Mucosa of rectum (tissue), 2 donors: ENCODE results near the gene ZDHHC9.
"Not testable (repeated sequence)": the region's sequence is repeated elsewhere in the genome, so short reads cannot be mapped to it uniquely, and the experiment has no call there.

ENCODE experiments used
- H3K27ac ChIP-seq, 2 donors: one replicate each; pipeline ENCODE4 v1.7.0; 2013; ENCODE audit warnings: inconsistent platforms in 2 of 2, low read depth in 2 of 2, low read length in 2 of 2
- H3K27me3 ChIP-seq, 2 donors: one replicate each; pipeline ENCODE4 v1.7.0; 2013; ENCODE audit warnings: low read length in 2 of 2; ENCODE audit not compliant: control insufficient read depth in 2 of 2, insufficient read depth in 2 of 2
- H3K36me3 ChIP-seq, 2 donors: one replicate each; pipeline ENCODE4 v1.7.0; 2013; ENCODE audit warnings: low read length in 2 of 2; ENCODE audit not compliant: control insufficient read depth in 2 of 2, insufficient read depth in 2 of 2
- H3K4me1 ChIP-seq, 2 donors: one replicate each; pipeline ENCODE4 v1.7.0; 2013; ENCODE audit warnings: low read length in 2 of 2, mild to moderate bottlenecking in 1 of 2; ENCODE audit not compliant: control insufficient read depth in 2 of 2, insufficient read depth in 2 of 2
- H3K4me3 ChIP-seq, 2 donors: one replicate each; pipeline ENCODE4 v1.7.0; 2013; ENCODE audit warnings: low read length in 2 of 2
- H3K9ac ChIP-seq, 2 donors: one replicate each; pipeline ENCODE4 v1.7.0; 2013; ENCODE audit warnings: low read length in 2 of 2, low read depth in 1 of 2, mild to moderate bottlenecking in 1 of 2
- H3K9me3 ChIP-seq, 2 donors: one replicate each; pipeline ENCODE4 v1.7.0; 2013; ENCODE audit warnings: low read length in 2 of 2; ENCODE audit not compliant: control insufficient read depth in 2 of 2
- donor health status: healthy.
- donor health status: Normal muscosa, but diverticular disease.

The ZDHHC9 gene

DNA sequence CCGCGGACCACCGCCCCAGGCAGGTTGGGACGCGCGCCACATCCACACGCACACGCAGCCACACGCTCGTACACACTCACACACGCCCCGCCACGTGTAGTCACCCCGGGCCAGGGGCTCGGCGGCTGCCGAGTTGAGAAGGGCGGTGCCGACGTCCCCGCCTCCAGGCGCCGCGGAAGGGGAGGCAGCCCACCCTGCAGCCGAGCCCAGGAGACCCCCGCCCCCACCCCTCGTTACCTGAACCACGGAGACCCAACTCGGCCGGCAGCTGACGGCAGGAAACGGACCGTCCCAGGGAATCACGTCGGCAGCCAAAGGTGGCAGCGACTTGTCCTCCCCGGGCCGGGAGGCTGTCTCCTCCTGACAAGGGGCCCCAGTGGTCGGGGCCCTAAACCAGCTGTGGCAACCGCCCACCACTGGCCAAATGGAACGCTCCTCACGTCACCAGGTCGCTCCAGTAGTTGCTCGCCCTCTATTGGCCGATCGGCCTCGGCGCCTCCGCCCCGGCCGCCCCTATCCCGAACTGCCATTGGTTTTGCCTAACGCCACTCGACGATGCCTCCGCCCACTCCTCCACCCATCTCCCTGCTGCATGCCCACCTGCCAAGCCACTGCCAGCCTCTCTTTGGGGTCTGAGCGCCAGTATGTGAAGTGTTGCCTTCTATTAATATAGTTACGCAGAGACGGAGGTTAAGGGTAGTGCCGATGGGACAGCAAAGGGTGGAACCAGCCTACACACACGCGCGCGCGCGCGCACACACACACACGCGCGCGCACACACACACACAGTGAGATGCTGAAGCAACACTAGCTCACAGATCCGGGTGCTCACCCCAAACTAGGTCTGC is at the start of gene ZDHHC9:
ZDHHC9 (minus strand) TSS at position 428 of the 848 bp plus-strand sequence. CDS start 1,941 bp downstream, outside the sequence.
- H3K4me1 ChIP-seq, result peaks cover 2 to 6% of the 10 kb centered on the region in 2 donors
- peaks cover 0 to 3% of the 10 kb centered on the region in 2 donors for H3K27me3 ChIP-seq
- no peaks in the 10 kb centered on the region for H3K9me3 ChIP-seq
- H3K9ac ChIP-seq, result peak within 1 kb of the TSS; percentile 47 to 74
- H3K4me3 ChIP-seq, result peak within 1 kb of the TSS; percentile 92 to 100
- peak within 1 kb of the TSS; percentile 77 to 80 for H3K27ac ChIP-seq
- peaks cover 0 to 2% of the 10 kb centered on the region in 2 donors for H3K36me3 ChIP-seq

DNA sequence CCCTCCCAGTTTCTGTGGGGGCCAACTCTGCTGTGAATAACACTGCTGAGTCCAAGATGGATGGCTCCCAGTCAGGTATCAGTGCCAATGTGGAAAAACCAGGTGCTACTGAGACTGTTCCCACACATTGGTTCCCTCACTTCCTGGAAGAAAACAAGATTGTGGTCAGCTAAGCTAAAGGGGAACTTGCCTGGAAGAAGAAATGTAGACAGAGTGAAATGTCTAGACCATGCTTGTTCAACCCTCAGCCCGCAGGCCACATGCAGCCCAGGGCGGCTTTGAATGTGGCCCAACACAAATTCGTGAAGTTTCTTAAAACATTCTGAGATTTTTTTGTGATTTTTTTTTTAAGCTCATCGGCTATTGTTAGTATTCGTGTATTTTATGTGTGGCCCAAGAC is 33.7 kb upstream of the ZDHHC9 start:
- Histone ChIP-seq H3K9ac (no peak overlapping the region), H3K4me1 (no peaks in the 10 kb centered on the region), H3K4me3 (no peak overlapping the region), H3K27me3 (peaks cover 0 to 2% of the 10 kb centered on the region in 2 donors), H3K9me3 (no peaks in the 10 kb centered on the region), H3K27ac (no peak overlapping the region), H3K36me3 (no peaks in the 10 kb centered on the region)

DNA sequence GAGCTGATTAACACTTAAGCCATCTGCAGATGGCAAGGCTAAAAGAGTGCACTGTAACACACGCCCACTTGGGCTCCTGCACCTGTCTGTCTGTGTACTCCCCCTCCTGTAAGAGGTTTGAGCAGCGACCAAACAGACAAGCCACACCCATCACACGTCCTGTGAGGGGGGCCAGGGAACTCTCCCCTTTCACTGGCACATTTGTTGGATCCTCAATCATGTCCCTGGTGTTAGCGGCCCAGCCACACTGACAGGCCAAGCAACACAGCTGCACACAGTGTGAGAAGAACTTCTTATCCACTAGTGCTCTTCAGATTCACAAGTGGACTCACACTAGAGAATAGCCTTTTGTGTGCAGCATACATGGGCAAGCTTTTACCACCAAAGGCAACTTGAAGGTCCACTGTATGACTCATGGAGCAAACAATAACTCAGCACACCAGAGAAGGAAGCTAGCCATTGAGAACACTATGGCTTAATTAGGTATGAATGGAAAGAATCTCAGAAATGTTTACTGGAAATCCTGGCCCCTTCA is 33.2 kb upstream of the ZDHHC9 start:
- no peaks in the 10 kb centered on the region for H3K9me3 ChIP-seq
- no peaks in the 10 kb centered on the region for H3K36me3 ChIP-seq
- no peak overlapping the region for H3K4me3 ChIP-seq
- H3K27ac ChIP-seq, result no peak overlapping the region
- peaks cover 0 to 3% of the 10 kb centered on the region in 2 donors for H3K27me3 ChIP-seq
- H3K9ac ChIP-seq, result no peak overlapping the region
- H3K4me1 ChIP-seq, result no peaks in the 10 kb centered on the region

DNA sequence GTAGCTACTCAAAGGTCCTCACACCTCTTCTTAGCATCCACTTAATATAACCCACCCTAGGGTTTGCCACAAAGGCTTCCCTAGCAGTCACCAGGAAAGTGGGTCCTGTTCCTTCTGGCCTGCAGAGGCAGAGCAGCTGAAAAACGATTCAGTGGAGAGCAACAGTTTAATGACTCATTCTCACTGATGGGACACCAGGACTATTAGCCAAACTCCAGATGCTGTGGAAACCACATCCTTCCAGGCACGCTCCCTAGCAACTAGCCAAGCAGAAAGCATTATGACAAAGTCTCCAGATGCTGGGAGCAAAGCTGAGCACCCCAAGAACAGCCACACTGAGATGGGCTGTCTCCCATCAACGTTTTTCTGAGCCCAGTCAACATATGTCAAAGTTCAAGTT is 32.0 kb upstream of the ZDHHC9 start:
- H3K9me3 ChIP-seq, result no peaks in the 10 kb centered on the region
- no peak overlapping the region for H3K4me3 ChIP-seq
- H3K36me3 ChIP-seq, result no peaks in the 10 kb centered on the region
- H3K4me1 ChIP-seq, result no peaks in the 10 kb centered on the region
- H3K9ac ChIP-seq, result no peak overlapping the region
- peaks cover 0 to 3% of the 10 kb centered on the region in 2 donors for H3K27me3 ChIP-seq
- no peak overlapping the region for H3K27ac ChIP-seq

DNA sequence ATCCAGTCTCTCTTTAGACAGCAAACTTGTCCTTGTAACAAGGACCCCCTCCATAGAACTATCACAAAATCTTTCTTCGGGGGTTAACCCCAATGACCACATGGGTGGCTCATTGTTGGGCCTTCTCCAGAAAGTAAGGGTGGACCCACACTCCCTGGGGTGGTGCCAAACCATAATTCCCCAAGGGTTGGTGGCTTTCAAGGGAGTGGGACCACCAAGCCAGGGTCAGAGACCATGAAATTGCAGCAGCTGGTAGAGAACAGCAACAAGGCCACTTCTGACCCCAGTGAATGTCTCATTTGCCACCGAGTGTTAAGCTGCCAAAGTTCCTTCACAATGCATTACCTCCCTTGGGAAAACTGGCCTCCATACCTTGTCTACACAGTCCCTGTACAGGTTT is 28.8 kb upstream of the ZDHHC9 start:
- H3K9ac ChIP-seq, result no peak overlapping the region
- H3K4me3 ChIP-seq, result no peak overlapping the region
- H3K27ac ChIP-seq, result no peak overlapping the region
- H3K27me3 ChIP-seq, result peaks cover 0 to 3% of the 10 kb centered on the region in 2 donors
- no peaks in the 10 kb centered on the region for H3K9me3 ChIP-seq
- no peaks in the 10 kb centered on the region for H3K36me3 ChIP-seq
- no peaks in the 10 kb centered on the region for H3K4me1 ChIP-seq

DNA sequence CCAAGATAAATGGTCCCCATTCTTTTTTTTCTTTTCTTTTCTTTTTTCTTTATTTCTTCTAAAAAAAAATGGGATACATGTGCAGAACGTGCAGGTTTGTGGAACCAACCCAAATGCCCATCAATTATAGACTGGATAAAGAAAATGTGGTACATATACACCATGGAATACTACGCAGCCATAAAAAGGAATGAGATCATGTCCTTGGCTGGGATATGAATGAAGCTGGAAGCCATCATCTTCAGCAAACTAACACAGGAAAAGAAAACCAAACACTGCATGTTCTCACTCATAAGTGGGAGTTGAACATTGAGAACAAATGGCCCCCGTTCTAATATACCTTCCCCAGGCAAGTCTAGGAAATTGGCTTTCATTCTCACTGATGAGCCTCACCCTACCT is 22.6 kb upstream of the ZDHHC9 start:
- H3K9ac ChIP-seq, H3K4me1 ChIP-seq, H3K4me3 ChIP-seq, H3K27ac ChIP-seq, H3K36me3 ChIP-seq, H3K27me3 ChIP-seq, H3K9me3 ChIP-seq: not testable (repeated sequence)

DNA sequence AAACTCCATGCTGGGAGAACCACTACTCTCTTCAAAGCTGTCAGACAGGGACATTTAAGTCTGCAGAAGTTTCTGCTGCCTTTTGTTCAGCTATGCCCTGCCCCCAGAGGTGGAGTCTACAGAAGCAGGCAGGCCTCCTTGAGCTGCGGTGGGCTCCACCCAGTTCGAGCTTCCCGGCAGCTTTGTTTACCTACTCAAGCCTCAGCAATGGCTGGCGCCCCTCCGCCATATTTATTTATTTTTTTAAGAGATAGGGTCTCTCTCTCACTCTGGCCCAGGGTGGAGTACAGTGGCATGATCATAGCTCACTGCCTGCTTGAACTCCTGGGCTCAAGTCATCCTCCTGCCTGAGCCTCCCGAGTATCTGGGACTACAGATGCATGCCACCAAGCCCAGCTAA is 15.4 kb upstream of the ZDHHC9 start:
- H3K36me3 ChIP-seq, H3K27ac ChIP-seq, H3K27me3 ChIP-seq, H3K4me1 ChIP-seq, H3K4me3 ChIP-seq, H3K9ac ChIP-seq, H3K9me3 ChIP-seq: not testable (repeated sequence)

DNA sequence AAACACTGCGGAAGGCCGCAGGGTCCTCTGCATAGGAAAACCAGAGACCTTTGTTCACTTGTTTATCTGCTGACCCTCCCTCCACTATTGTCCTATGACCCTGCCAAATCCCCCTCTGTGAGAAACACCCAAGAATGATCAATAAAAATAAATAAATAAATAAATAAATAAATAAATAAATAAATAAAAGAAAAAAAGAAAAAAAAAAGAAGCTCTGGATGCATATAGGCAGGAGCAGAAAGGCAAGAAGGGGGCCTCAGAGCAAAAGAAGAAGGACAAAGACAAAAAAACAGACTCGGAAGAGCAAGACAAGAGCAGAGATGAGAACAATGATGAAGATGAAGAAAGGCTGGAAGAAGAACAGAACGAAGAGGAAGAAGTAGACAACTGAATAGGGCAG is 8.1 kb upstream of the ZDHHC9 start:
- not testable (repeated sequence) for H3K4me1 ChIP-seq, H3K27ac ChIP-seq, H3K9ac ChIP-seq, H3K36me3 ChIP-seq, H3K27me3 ChIP-seq, H3K4me3 ChIP-seq, H3K9me3 ChIP-seq

DNA sequence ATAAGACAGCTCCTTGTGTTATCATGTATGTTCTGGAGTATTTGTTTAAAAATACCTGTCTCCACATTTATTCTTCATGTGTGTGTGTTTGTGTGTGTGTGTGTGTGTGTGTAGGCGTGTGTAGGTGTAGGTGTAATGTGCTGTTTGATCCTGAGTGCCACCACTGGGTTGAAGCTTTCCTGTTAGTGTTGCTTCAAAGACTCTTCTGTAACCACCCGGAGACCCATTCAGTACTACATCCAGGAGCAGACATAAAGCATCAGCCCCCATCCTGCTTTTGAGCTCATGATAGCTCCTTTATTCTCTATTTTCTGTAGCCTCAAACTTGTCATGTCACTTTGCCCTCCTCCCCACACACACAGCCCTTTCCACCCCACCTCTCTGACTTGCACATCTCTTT is 3.0 kb upstream of the ZDHHC9 start:
- peaks cover 0 to 3% of the 10 kb centered on the region in 2 donors for H3K4me1 ChIP-seq
- no peak overlapping the region for H3K4me3 ChIP-seq
- no peak overlapping the region for H3K27ac ChIP-seq
- no peaks in the 10 kb centered on the region for H3K36me3 ChIP-seq
- H3K9ac ChIP-seq, result no peak overlapping the region
- no peaks in the 10 kb centered on the region for H3K9me3 ChIP-seq
- H3K27me3 ChIP-seq, result no peaks in the 10 kb centered on the region

DNA sequence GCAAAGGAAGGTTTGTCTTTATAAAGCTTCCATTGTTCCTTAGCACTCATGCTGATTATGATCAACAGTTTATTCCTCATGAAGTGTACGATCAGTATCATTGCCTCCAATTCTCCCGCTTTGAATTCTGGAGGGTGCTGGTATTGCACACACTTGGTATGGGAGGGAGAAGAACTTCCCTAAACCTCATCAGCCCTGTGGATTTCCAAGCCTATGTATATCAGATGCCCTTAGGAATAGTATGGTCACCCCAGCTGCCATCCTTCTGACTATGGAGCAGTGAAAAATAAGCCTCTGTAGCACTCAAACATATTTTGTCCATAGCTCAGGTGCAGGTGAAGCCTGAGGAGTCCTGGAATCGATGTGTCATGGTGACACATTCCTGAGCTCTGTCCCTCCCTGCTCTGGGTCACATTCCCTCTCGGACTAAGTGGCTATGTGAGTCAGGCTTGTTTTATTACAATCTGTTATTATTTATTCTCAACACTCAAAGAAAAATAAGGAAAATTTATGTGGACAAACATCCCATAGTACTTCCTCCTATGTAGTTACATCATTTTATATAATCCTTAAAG is 2.0 kb upstream of the ZDHHC9 start:
- peaks cover 0 to 2% of the 10 kb centered on the region in 2 donors for H3K36me3 ChIP-seq
- peaks cover under 1 to 5% of the 10 kb centered on the region in 2 donors for H3K4me1 ChIP-seq
- no peaks in the 10 kb centered on the region for H3K27me3 ChIP-seq
- H3K9ac ChIP-seq, result no peak overlapping the region
- H3K4me3 ChIP-seq, result no peak overlapping the region
- no peak overlapping the region for H3K27ac ChIP-seq
- no peaks in the 10 kb centered on the region for H3K9me3 ChIP-seq
